LHCN-M2 (cell line): ENCODE measurements around the gene SLC15A5. TPM values are rescaled to one million over a fixed set of nuclear protein-coding genes. Genes with fewer than 3 reads are reported as not detected.

Source experiments
- DNase-seq: peaks from one replicate; pipeline ENCODE4 v3.0.0-alpha.2; 2012; ENCODE audit warnings: low read depth
- total RNA-seq: library from RNA; depleted of rRNA; stranded (reverse); fragments of >200 nt; gene quantifications from 2 replicates; pipeline ENCODE4 v1.2.3, GENCODE V29; 2014; rRNA removed

SLC15A5 gene
- total RNA-seq, 1 experiment from 2014 or later = not detected

DNA sequence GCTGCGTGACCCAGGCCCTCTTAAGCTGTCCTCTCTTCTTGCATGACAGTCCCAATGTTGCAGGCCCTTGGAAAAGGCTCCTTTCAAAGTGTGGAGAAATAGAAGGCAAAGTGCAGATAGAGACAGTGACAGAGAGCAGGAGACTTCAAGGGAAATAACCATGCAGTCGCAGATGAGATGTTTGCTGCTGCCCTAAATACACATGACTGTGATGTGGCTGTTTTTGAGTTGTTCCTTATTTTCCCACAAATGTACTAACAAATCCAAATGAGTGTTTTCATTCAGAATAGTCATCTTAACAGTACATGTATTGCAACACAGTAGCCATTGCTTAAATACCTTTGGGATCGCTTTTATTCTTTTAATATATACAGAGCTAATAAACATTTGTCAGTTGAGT, 101.6 kb downstream of the SLC15A5 start:
- peak; percentile 16 for DNase-seq

GRCh38 chr12:16174282-16174681, 103.2 kb downstream of the SLC15A5 start:
- DNase-seq = no peak

GRCh38 chr12:16171348-16171747, 106.1 kb downstream of the SLC15A5 start:
- no peak for DNase-seq

- DNase-seq = no peak
Measured at GRCh38 chr12:16168078-16168477, 109.4 kb downstream of the SLC15A5 start.

GRCh38 chr12:16166563-16167470, 110.7 kb downstream of the SLC15A5 start:
- no peak for DNase-seq

DNA sequence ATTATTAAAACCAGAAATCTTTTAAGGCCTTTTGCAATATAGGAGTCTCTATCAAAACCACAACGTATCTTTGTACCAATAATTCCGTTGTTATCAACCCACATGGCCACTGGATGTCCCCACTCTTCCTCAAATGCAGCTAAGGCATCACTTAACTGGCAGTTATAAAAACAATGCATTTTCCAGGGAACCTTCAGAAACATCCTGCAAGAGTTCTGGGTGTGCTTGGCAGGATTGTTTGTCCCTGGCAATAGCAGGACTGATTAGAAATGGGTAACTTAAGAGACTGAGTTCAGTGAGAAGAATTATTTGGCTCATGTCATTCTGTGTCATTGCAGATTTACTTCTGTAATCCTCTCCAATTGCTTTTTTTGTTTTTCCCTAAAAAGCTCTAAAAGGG, 112.0 kb downstream of the SLC15A5 start:
- peak; percentile 55 for DNase-seq

GRCh38 chr12:16163901-16164300, 113.6 kb downstream of the SLC15A5 start:
- peak; percentile 1 for DNase-seq

GRCh38 chr12:16163146-16163545, 114.3 kb downstream of the SLC15A5 start:
- no peak for DNase-seq

- no peak for DNase-seq
Measured at GRCh38 chr12:16159571-16159970, 117.9 kb downstream of the SLC15A5 start.

DNA sequence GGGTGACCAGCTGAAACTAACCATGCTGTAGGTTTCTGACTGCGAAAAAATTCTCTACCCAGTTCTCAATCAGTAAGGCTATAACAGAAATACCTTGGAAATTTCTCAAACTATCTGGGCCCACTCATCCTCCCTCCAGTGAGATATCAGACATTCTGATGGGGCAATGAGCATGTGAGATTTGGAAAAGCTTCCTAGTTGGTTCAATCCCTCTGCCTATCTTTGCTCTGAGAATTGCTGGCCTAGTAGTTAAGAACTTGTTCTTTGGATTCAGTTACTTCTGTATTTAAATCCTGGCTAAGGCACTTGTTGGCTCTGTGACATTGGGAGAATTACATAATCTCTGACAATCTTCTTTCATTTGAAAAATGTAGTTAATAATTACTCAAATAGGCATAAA, 119.4 kb downstream of the SLC15A5 start:
- DNase-seq = no peak

- no peak for DNase-seq
Measured at GRCh38 chr12:16155938-16156337, 121.5 kb downstream of the SLC15A5 start.

GRCh38 chr12:16154990-16155389, 122.5 kb downstream of the SLC15A5 start:
- no peak for DNase-seq

- no peak for DNase-seq
Measured at GRCh38 chr12:16152885-16153673, 124.4 kb downstream of the SLC15A5 start.

DNA sequence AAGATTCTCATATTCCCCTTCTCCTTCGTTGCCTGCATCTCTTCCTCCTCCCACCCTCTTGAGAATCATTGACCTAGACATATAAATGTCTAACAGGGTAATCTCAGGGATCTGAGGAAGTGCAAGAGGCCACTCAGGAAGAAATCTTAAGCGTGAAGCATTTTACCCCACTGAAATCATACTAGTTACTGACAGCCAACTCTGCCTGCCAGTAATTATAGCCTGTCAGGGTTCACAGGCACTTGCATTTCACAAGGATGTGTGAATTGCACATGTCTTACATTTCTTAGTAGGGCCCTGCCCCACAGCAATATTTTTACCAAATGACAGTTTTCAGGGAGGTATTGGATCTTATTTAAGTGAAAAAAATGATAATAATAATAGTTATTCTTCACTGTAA, 127.2 kb downstream of the SLC15A5 start:
- no peak for DNase-seq

DNA sequence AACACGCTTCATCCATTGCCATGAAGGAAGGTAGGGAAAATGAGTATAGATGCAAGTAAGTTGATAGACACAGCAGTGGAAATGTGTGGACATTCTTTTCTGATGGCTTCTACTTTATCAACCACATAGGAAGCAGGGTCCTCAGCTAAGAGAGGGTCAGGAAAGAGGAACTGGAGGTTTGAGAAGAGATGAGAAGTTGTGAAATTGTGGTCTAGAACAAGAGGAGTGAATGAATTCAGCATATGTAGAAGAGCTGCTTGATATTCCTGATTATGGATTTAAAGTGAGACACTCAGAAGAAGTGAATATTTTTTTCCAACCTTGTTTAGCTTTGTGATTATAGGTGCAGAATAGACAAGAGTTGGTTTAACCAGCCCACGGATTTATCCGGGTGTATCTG, 128.5 kb downstream of the SLC15A5 start:
- no peak for DNase-seq

Other genes with a start within 250 kb of the SLC15A5 start
- 78.8 and 84.2 TPM in 2 replicates for gene MGST1, start 70.0 kb upstream of the SLC15A5 start, total RNA-seq